ENCODE measurements around the gene DERA. TPM values are rescaled to one million over a fixed set of nuclear protein-coding genes. Genes with fewer than 3 reads are reported as not detected.
A peak's percentile ranks its signal among the peaks of the same experiment; 100 is the strongest.

Gene DERA
- total and polyA plus RNA-seq, 2 donors (not counting 1 experiment from before 2014, with no cell fraction given): 48.2 to 51.5 TPM

DNA sequence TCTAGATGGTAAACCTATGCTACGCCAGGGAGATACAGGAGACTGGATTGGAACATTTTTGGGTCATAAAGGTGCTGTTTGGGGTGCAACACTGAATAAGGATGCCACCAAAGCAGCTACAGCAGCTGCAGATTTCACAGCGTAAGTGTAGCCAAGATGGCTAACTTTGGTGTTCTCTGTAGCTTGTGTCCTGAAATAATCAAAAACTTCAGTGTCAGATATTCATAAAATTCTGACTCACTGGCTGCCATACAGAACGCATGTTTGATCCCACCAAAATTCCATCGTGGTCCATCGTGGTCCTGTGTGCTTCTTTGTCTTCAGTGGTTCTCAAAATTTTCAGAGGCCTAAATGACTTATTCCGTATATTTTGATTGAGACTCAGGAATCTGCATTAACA is 27.6 kb upstream of the DERA start:
- H3K4me3 ChIP-seq (replicated peaks in 1 of 4; ENCODE audit: control extremely low read depth in 1 of 4, insufficient read depth in 1 of 4, low read depth in 3 of 4, low read length in 4 of 4): peak overlapping the region; percentile 87 to 99 (median 94)
- no peaks in the 10 kb centered on the region for H3K27me3 ChIP-seq (ENCODE audit: control insufficient read depth, insufficient read depth, low read length)
- no peaks in the 10 kb centered on the region for H4K20me1 ChIP-seq (ENCODE audit: control insufficient read depth, extremely low read depth, insufficient read depth, low read length)
- H3K9ac ChIP-seq (ENCODE audit: insufficient read depth, low read length): peak overlapping the region; percentile 99
- H2AFZ ChIP-seq (ENCODE audit: low read length): no peak overlapping the region
- no peaks in the 10 kb centered on the region for H3K9me3 ChIP-seq (ENCODE audit: control insufficient read depth, insufficient read depth, low read depth, low read length)
- DNase-seq (ENCODE audit: low read depth in 2 of 2): peak in 1 of 2 donors; percentile 23
- peaks cover 2% of the 10 kb centered on the region for H3K36me3 ChIP-seq (ENCODE audit: control insufficient read depth, insufficient read depth, low read length)
- TF ChIP-seq EZH2 (IDR thresholded peaks at IDR 0.05; ENCODE audit: low read length, missing control alignments): no peak
- TF ChIP-seq, protein P1, sequence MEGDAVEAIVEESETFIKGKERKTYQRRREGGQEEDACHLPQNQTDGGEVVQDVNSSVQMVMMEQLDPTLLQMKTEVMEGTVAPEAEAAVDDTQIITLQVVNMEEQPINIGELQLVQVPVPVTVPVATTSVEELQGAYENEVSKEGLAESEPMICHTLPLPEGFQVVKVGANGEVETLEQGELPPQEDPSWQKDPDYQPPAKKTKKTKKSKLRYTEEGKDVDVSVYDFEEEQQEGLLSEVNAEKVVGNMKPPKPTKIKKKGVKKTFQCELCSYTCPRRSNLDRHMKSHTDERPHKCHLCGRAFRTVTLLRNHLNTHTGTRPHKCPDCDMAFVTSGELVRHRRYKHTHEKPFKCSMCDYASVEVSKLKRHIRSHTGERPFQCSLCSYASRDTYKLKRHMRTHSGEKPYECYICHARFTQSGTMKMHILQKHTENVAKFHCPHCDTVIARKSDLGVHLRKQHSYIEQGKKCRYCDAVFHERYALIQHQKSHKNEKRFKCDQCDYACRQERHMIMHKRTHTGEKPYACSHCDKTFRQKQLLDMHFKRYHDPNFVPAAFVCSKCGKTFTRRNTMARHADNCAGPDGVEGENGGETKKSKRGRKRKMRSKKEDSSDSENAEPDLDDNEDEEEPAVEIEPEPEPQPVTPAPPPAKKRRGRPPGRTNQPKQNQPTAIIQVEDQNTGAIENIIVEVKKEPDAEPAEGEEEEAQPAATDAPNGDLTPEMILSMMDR (conservative IDR thresholded peaks at IDR 0.05 in 1 of 2, IDR thresholded peaks at IDR 0.05 in 1 of 2; ENCODE audit: low read depth in 1 of 2, low read length in 2 of 2): no peak
- H3K27ac ChIP-seq (ENCODE audit: insufficient read depth, low read length): peak overlapping the region; percentile 99
- H3K4me1 ChIP-seq (ENCODE audit: control insufficient read depth, extremely low read depth, insufficient read depth, low read length): no peaks in the 10 kb centered on the region
- H3K79me2 ChIP-seq (ENCODE audit: control insufficient read depth, insufficient read depth, low read length): peaks cover 61% of the 10 kb centered on the region
- H3K4me2 ChIP-seq (ENCODE audit: extremely low read depth, insufficient read depth, low read length): peak overlapping the region; percentile 91

GRCh38 chr12:15886372-15887042 is 24.6 kb upstream of the DERA start:
- TF ChIP-seq EZH2 (IDR thresholded peaks at IDR 0.05; ENCODE audit: low read length, missing control alignments): no peak
- H4K20me1 ChIP-seq (ENCODE audit: control insufficient read depth, extremely low read depth, insufficient read depth, low read length): no peaks in the 10 kb centered on the region
- H3K4me2 ChIP-seq (ENCODE audit: extremely low read depth, insufficient read depth, low read length): no peak overlapping the region

DNA sequence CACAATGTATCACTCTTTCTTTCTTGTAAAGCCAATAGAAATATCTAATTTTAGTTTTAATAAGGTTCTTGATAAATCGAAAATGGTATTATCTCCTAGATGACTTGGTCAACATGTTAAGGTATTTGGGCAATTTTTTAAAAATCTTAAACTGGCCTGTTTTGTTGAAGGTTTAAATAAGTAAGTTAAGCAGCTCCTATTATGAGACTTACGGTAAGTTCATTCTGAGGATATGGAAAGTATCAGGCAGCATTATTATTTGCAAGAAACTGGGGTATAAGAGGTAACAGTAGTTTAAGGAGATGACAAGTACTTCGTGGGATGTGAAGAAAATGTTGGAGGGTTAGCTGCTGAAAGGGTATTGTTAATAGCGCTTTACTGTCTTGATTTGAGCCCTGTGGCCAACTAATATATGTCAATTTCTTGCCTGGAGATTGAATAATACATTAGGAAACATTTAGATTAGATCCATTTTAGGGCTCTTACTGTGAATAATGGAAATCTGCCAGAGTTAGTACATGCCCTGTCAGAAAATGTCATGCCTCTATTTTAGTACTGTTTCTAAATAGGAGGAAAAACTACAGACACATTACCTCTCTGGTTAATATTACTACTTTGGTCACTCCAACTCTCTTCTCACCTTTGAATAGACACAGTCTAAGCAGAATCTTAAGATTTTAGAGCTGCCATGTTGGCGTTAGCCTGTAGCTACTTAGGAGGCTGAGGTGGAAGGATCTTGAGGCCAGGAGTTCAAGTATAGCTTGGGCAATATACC is 23.9 kb upstream of the DERA start:
- Histone ChIP-seq H3K9me3 (ENCODE audit: control insufficient read depth, insufficient read depth, low read depth, low read length) (no peaks in the 10 kb centered on the region), H3K36me3 (ENCODE audit: control insufficient read depth, insufficient read depth, low read length) (peaks cover 4% of the 10 kb centered on the region), H3K4me2 (ENCODE audit: extremely low read depth, insufficient read depth, low read length) (no peak overlapping the region), H3K27ac (ENCODE audit: insufficient read depth, low read length) (no peak overlapping the region), H3K4me1 (ENCODE audit: control insufficient read depth, extremely low read depth, insufficient read depth, low read length) (no peaks in the 10 kb centered on the region), H3K79me2 (ENCODE audit: control insufficient read depth, insufficient read depth, low read length) (peaks cover 75% of the 10 kb centered on the region), H4K20me1 (ENCODE audit: control insufficient read depth, extremely low read depth, insufficient read depth, low read length) (no peaks in the 10 kb centered on the region), H2AFZ (ENCODE audit: low read length) (no peak overlapping the region), H3K27me3 (ENCODE audit: control insufficient read depth, insufficient read depth, low read length) (no peaks in the 10 kb centered on the region), H3K9ac (ENCODE audit: insufficient read depth, low read length) (no peak overlapping the region), H3K4me3 (replicated peaks in 1 of 4; ENCODE audit: control extremely low read depth in 1 of 4, insufficient read depth in 1 of 4, low read depth in 3 of 4, low read length in 4 of 4) (no peak overlapping the region)
- TF ChIP-seq EZH2 (IDR thresholded peaks at IDR 0.05; ENCODE audit: low read length, missing control alignments): no peak
- TF ChIP-seq, protein P1 (conservative IDR thresholded peaks at IDR 0.05 in 1 of 2, IDR thresholded peaks at IDR 0.05 in 1 of 2; ENCODE audit: low read depth in 1 of 2, low read length in 2 of 2): no peak
- no peak for DNase-seq (ENCODE audit: low read depth in 2 of 2)

More at GRCh38 chr12:15886372-15887042, 24.6 kb upstream of the DERA start:
- no peaks in the 10 kb centered on the region for H3K4me1 ChIP-seq (ENCODE audit: control insufficient read depth, extremely low read depth, insufficient read depth, low read length)
- H3K4me3 ChIP-seq (replicated peaks in 1 of 4; ENCODE audit: control extremely low read depth in 1 of 4, insufficient read depth in 1 of 4, low read depth in 3 of 4, low read length in 4 of 4): no peak overlapping the region
- no peaks in the 10 kb centered on the region for H3K9me3 ChIP-seq (ENCODE audit: control insufficient read depth, insufficient read depth, low read depth, low read length)
- H3K27me3 ChIP-seq (ENCODE audit: control insufficient read depth, insufficient read depth, low read length): no peaks in the 10 kb centered on the region
- H3K36me3 ChIP-seq (ENCODE audit: control insufficient read depth, insufficient read depth, low read length): peaks cover 4% of the 10 kb centered on the region
- DNase-seq (ENCODE audit: low read depth in 2 of 2): peak in 1 of 2 donors; percentile 53
- no peak overlapping the region for H3K9ac ChIP-seq (ENCODE audit: insufficient read depth, low read length)
- H2AFZ ChIP-seq (ENCODE audit: low read length): no peak overlapping the region
- peaks cover 76% of the 10 kb centered on the region for H3K79me2 ChIP-seq (ENCODE audit: control insufficient read depth, insufficient read depth, low read length)
- H3K27ac ChIP-seq (ENCODE audit: insufficient read depth, low read length): no peak overlapping the region

All from fibroblast of lung (primary cell).